Measurements from ENCODE around the gene SLC39A9.
"Not testable (repeated sequence)": the region's sequence is repeated elsewhere in the genome, so short reads cannot be mapped to it uniquely, and the experiment has no call there.

SLC39A9 gene

DNA sequence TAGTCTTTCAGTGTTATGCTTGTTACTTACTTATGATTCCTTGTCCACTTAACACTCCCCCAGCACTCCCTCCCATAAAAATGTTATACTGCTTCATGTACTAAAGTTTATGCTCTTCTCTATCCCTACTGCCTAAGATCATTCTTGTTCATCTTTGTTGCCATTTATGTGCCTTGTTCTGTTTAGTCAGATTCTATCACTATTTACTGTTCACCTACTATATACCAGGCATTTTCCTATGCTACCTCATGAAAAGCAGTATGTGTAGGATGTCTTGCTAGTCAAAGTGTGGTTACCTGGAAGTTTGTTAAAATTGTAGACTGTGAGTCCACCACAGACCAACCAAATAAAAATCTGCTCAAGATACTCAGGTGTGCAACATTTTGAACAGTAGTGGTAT, 24.3 kb upstream of the SLC39A9 start:
- Histone ChIP-seq H3K4me1 (ENCODE audit: control insufficient read depth, insufficient read depth, low read length) (no peaks in the 10 kb centered on the region), H3K27me3 (ENCODE audit: control insufficient read depth, insufficient read depth, low read length) (no peaks in the 10 kb centered on the region), H3K9me3 (ENCODE audit: control insufficient read depth, low read length) (no peaks in the 10 kb centered on the region), H3K36me3 (ENCODE audit: control insufficient read depth, insufficient read depth, low read length) (no peaks in the 10 kb centered on the region), H3K9ac (ENCODE audit: low read length) (no peak overlapping the region), H3K4me3 (ENCODE audit: low read length) (no peak overlapping the region)

GRCh38 chr14:69375182-69375581, 23.3 kb upstream of the SLC39A9 start:
- H3K4me1 ChIP-seq (ENCODE audit: control insufficient read depth, insufficient read depth, low read length), result no peaks in the 10 kb centered on the region
- H3K9ac ChIP-seq (ENCODE audit: low read length), result no peak overlapping the region
- H3K4me3 ChIP-seq (ENCODE audit: low read length), result no peak overlapping the region
- no peaks in the 10 kb centered on the region for H3K36me3 ChIP-seq (ENCODE audit: control insufficient read depth, insufficient read depth, low read length)
- no peaks in the 10 kb centered on the region for H3K27me3 ChIP-seq (ENCODE audit: control insufficient read depth, insufficient read depth, low read length)
- H3K9me3 ChIP-seq (ENCODE audit: control insufficient read depth, low read length), result no peaks in the 10 kb centered on the region

DNA sequence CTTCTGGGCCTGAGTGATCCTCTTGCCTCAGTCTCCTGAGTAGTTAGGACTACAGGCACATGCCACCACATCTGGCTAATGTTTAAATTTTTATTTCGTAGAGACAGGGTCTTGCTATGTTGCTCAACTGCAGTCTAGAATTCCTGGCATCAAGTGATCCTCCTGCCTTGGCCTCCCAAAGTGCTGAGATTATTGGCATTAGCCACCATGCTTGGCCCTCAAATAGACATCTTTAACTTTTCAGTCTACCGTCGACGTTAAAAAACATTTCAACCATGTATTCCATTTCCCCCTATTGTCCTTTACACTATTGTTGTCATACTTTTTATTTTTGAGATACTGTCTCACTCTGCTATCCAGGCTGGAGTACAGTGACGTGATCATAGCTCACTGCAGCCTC, 22.8 kb upstream of the SLC39A9 start:
- H3K36me3 ChIP-seq (ENCODE audit: control insufficient read depth, insufficient read depth, low read length), result no peaks in the 10 kb centered on the region
- H3K4me3 ChIP-seq (ENCODE audit: low read length), result no peak overlapping the region

DNA sequence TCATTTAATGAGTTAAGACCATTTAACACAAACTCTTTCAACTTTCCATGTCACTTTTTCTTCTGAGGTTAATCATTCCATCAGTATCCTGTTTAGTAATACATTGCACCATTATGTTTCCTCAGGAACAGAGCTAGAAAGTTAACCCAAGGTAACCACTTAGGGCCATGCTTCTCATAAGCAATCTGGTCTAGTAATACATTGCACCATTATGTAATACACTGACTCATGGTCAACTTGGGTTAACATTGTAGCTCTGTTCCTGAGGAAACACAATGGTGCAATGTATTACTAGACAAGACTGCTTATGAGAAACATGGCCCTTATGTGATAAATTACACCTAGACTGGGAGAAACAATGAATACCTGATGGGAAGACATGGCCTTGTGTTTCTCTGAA, 22.1 kb upstream of the SLC39A9 start:
- H3K9ac ChIP-seq (ENCODE audit: low read length), result no peak overlapping the region
- no peaks in the 10 kb centered on the region for H3K27me3 ChIP-seq (ENCODE audit: control insufficient read depth, insufficient read depth, low read length)
- no peak overlapping the region for H3K4me3 ChIP-seq (ENCODE audit: low read length)
- H3K9me3 ChIP-seq (ENCODE audit: control insufficient read depth, low read length), result no peaks in the 10 kb centered on the region
- no peaks in the 10 kb centered on the region for H3K4me1 ChIP-seq (ENCODE audit: control insufficient read depth, insufficient read depth, low read length)
- H3K36me3 ChIP-seq (ENCODE audit: control insufficient read depth, insufficient read depth, low read length), result no peaks in the 10 kb centered on the region

More for the DNA sequence above, 22.8 kb upstream of the SLC39A9 start:
- no peaks in the 10 kb centered on the region for H3K9me3 ChIP-seq (ENCODE audit: control insufficient read depth, low read length)
- H3K4me1 ChIP-seq (ENCODE audit: control insufficient read depth, insufficient read depth, low read length), result no peaks in the 10 kb centered on the region
- H3K27me3 ChIP-seq (ENCODE audit: control insufficient read depth, insufficient read depth, low read length), result no peaks in the 10 kb centered on the region
- H3K9ac ChIP-seq (ENCODE audit: low read length), result no peak overlapping the region

DNA sequence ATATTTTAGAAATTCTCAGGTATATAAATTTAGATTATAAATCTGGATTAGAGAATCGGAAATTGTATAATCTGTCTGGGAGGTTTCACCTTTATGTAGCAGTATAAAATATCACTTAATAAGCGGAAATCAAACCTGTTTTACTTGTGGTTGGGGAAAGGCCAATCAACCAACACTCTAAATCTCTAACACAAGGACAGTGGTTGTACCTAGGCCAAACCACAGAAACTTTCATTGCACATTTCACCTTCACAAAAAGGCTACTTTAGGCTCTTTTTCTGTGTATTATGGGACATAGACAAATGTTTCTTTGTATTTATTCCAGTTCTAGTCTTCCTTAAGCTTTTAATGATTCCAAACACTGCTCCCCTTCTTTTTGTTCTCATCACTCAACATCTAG, 20.2 kb upstream of the SLC39A9 start:
- no peaks in the 10 kb centered on the region for H3K9me3 ChIP-seq (ENCODE audit: control insufficient read depth, low read length)
- H3K27me3 ChIP-seq (ENCODE audit: control insufficient read depth, insufficient read depth, low read length), result no peaks in the 10 kb centered on the region
- no peak overlapping the region for H3K4me3 ChIP-seq (ENCODE audit: low read length)
- no peaks in the 10 kb centered on the region for H3K36me3 ChIP-seq (ENCODE audit: control insufficient read depth, insufficient read depth, low read length)
- no peaks in the 10 kb centered on the region for H3K4me1 ChIP-seq (ENCODE audit: control insufficient read depth, insufficient read depth, low read length)
- no peak overlapping the region for H3K9ac ChIP-seq (ENCODE audit: low read length)

DNA sequence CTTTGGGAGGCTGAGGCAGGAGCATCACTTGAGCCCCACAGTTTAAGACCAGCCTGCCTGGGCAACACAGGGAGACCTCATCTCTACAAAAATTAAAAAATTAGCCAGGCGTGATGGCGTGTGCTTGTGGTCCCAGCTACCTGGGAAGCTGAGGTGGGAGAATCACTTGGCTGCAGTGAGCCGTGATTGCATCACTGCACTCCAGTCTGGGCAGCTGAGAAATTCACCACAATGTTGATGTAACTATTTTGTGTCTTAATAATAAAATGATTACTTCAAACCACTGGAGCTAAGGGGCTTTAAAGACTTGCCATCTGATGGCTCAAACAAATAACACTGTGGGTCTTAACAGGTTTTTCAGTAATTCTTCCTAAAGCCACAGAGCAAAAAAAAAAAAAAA, 11.2 kb upstream of the SLC39A9 start:
- H3K4me3 ChIP-seq (ENCODE audit: low read length), result no peak overlapping the region
- no peaks in the 10 kb centered on the region for H3K9me3 ChIP-seq (ENCODE audit: control insufficient read depth, low read length)
- H3K27me3 ChIP-seq (ENCODE audit: control insufficient read depth, insufficient read depth, low read length), result no peaks in the 10 kb centered on the region
- H3K9ac ChIP-seq (ENCODE audit: low read length), result no peak overlapping the region
- no peaks in the 10 kb centered on the region for H3K36me3 ChIP-seq (ENCODE audit: control insufficient read depth, insufficient read depth, low read length)
- H3K4me1 ChIP-seq (ENCODE audit: control insufficient read depth, insufficient read depth, low read length), result no peaks in the 10 kb centered on the region

GRCh38 chr14:69391400-69391799, 7.1 kb upstream of the SLC39A9 start:
- not testable (repeated sequence) for H3K4me1 ChIP-seq (ENCODE audit: control insufficient read depth, insufficient read depth, low read length); H3K36me3 ChIP-seq (ENCODE audit: control insufficient read depth, insufficient read depth, low read length)

DNA sequence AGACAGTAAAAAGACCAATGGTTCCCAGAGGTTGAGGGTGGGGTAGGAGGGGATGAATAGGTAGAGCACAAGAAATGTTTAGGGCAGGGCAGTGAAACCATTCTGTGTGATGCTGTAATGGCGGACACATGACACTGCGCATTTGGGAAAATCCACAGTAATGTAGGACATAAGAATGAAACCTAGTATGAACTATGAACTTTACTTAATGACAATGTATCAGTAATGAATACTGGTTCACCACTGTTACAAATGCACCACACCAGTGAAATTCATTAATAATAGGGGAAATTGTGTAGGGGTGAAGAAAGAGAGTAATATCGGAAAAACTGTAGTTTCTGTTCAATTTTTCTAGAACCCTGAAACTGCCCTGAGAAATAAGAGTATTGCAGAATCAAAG, 6.0 kb upstream of the SLC39A9 start:
- H3K4me1 ChIP-seq (ENCODE audit: control insufficient read depth, insufficient read depth, low read length), result peaks cover 6% of the 10 kb centered on the region
- H3K4me3 ChIP-seq (ENCODE audit: low read length), result no peak overlapping the region
- H3K9ac ChIP-seq (ENCODE audit: low read length), result no peak overlapping the region
- H3K9me3 ChIP-seq (ENCODE audit: control insufficient read depth, low read length), result no peaks in the 10 kb centered on the region
- no peaks in the 10 kb centered on the region for H3K36me3 ChIP-seq (ENCODE audit: control insufficient read depth, insufficient read depth, low read length)
- no peaks in the 10 kb centered on the region for H3K27me3 ChIP-seq (ENCODE audit: control insufficient read depth, insufficient read depth, low read length)

More at GRCh38 chr14:69391400-69391799, 7.1 kb upstream of the SLC39A9 start:
- H3K9me3 ChIP-seq (ENCODE audit: control insufficient read depth, low read length); H3K4me3 ChIP-seq (ENCODE audit: low read length); H3K9ac ChIP-seq (ENCODE audit: low read length); H3K27me3 ChIP-seq (ENCODE audit: control insufficient read depth, insufficient read depth, low read length): not testable (repeated sequence)

DNA sequence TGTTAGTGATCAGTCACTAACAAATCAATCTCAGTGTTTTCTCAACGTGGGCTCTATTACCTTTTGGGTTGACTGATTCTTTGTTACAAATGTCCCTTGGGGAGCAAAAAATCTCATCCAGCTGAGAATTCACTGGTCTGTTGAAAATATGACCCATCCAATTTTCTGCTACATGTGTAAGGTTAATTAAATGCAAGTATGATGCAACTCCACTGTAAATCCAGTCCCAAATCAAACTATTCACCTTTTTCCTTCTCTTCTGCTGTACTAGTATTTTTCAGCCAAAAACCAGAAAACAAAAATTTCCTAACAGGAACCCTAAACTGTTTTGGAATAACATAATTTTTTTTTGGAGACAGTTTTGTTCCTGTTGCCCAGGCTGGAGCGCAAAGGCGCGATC, 2.6 kb upstream of the SLC39A9 start:
- Histone ChIP-seq H3K9ac (ENCODE audit: low read length) (no peak overlapping the region), H3K4me3 (ENCODE audit: low read length) (no peak overlapping the region), H3K9me3 (ENCODE audit: control insufficient read depth, low read length) (no peaks in the 10 kb centered on the region), H3K36me3 (ENCODE audit: control insufficient read depth, insufficient read depth, low read length) (no peaks in the 10 kb centered on the region), H3K27me3 (ENCODE audit: control insufficient read depth, insufficient read depth, low read length) (no peaks in the 10 kb centered on the region), H3K4me1 (ENCODE audit: control insufficient read depth, insufficient read depth, low read length) (peaks cover 8% of the 10 kb centered on the region)

DNA sequence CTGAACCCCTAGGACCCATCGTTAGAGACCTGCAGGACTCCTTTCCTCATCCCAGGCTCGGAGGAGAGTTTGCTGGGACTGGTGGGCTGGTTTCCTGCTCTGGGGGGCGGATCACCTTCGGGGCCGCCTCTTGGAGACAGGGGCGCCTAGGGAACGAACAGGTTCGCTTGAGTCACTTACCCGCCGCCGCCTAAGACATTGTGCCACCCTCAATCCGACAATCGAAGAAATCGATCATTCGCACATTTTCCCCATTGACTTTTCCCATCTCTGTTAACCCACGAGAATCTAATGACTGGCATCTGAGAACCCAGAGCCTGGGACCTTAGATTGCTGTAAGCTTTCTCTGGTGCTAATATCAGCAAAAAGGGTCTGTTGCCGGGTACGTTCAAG, 322 bp downstream of the SLC39A9 start:
- H3K9ac ChIP-seq (ENCODE audit: low read length), result peak overlapping the region; percentile 93
- H3K27me3 ChIP-seq (ENCODE audit: control insufficient read depth, insufficient read depth, low read length), result no peaks in the 10 kb centered on the region
- H3K36me3 ChIP-seq (ENCODE audit: control insufficient read depth, insufficient read depth, low read length), result no peaks in the 10 kb centered on the region
- no peaks in the 10 kb centered on the region for H3K9me3 ChIP-seq (ENCODE audit: control insufficient read depth, low read length)
- peak overlapping the region; percentile 66 for H3K4me3 ChIP-seq (ENCODE audit: low read length)
- H3K4me1 ChIP-seq (ENCODE audit: control insufficient read depth, insufficient read depth, low read length), result peaks cover 20% of the 10 kb centered on the region

GRCh38 chr14:69399750-69400149, 1.3 kb downstream of the SLC39A9 start:
- no peaks in the 10 kb centered on the region for H3K27me3 ChIP-seq (ENCODE audit: control insufficient read depth, insufficient read depth, low read length)
- H3K36me3 ChIP-seq (ENCODE audit: control insufficient read depth, insufficient read depth, low read length), result no peaks in the 10 kb centered on the region
- H3K4me3 ChIP-seq (ENCODE audit: low read length), result peak overlapping the region; percentile 42
- H3K9me3 ChIP-seq (ENCODE audit: control insufficient read depth, low read length), result no peaks in the 10 kb centered on the region
- H3K9ac ChIP-seq (ENCODE audit: low read length), result peak overlapping the region; percentile 93
- peaks cover 23% of the 10 kb centered on the region for H3K4me1 ChIP-seq (ENCODE audit: control insufficient read depth, insufficient read depth, low read length)

DNA sequence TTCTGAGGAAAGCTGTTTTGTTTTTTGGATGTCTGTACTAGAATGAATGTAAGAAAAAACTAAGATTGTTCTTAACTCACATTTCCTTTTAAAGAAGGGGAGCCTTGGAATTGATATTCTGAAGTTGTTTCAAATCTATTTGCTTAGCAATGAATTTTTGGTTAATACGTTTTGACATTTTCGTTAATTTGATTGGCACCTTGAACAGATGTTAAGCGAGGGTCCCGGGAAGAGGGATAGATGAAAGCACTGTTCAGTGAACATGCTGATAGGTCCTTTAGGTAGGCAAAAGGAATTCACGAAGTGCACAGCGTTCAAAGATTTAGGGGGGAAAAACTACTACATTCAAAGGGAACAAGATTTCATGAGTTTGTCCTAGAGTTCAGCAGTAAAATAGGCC, 1.7 kb downstream of the SLC39A9 start:
- no peaks in the 10 kb centered on the region for H3K36me3 ChIP-seq (ENCODE audit: control insufficient read depth, insufficient read depth, low read length)
- H3K4me3 ChIP-seq (ENCODE audit: low read length), result peak overlapping the region; percentile 42
- peak overlapping the region; percentile 37 for H3K9ac ChIP-seq (ENCODE audit: low read length)
- peaks cover 24% of the 10 kb centered on the region for H3K4me1 ChIP-seq (ENCODE audit: control insufficient read depth, insufficient read depth, low read length)
- no peaks in the 10 kb centered on the region for H3K9me3 ChIP-seq (ENCODE audit: control insufficient read depth, low read length)
- H3K27me3 ChIP-seq (ENCODE audit: control insufficient read depth, insufficient read depth, low read length), result no peaks in the 10 kb centered on the region

DNA sequence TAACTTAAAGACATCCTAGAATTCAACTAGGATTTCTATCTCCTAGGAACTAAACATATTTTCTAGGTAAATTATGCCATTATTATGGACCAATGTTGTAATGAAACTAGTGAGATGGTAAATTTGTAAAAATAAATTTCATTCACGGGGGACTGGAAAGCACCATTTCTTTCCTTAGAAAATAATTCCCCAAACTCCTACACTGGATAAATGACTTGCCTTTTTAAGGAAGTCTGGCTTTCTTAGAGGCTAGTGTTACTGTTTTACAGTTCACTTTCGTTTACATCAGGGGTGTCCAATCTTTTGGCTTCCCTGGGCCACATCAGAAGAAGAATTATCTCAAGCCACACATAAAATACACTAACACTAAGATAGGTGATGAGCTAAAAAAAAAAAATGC, 3.3 kb downstream of the SLC39A9 start:
- H3K4me1 ChIP-seq (ENCODE audit: control insufficient read depth, insufficient read depth, low read length), result peaks cover 24% of the 10 kb centered on the region
- H3K9ac ChIP-seq (ENCODE audit: low read length), result peak overlapping the region; percentile 7
- no peak overlapping the region for H3K4me3 ChIP-seq (ENCODE audit: low read length)
- no peaks in the 10 kb centered on the region for H3K36me3 ChIP-seq (ENCODE audit: control insufficient read depth, insufficient read depth, low read length)
- H3K9me3 ChIP-seq (ENCODE audit: control insufficient read depth, low read length), result no peaks in the 10 kb centered on the region
- no peaks in the 10 kb centered on the region for H3K27me3 ChIP-seq (ENCODE audit: control insufficient read depth, insufficient read depth, low read length)
